Fibroblast of villous mesenchyme (primary cell): Measurements from ENCODE around the gene BHLHE40. TPM values are rescaled to one million over a fixed set of nuclear protein-coding genes. Genes with fewer than 3 reads are reported as not detected.
A peak's percentile ranks its signal among the peaks of the same experiment; 100 is the strongest.

Source experiments
- DNase-seq: peaks from one replicate; pipeline ENCODE4 v3.0.0-alpha.2; 2010; ENCODE audit warnings: low read depth
- H3K4me3 ChIP-seq: 2 replicates; pipeline ENCODE4 v1.5.1; 2011; ENCODE audit warnings: low read depth, mild to moderate bottlenecking, low read length
- CTCF ChIP-seq: IDR thresholded peaks from 2 replicates; pipeline ENCODE4 v1.5.1; 2012; ENCODE audit warnings: low read depth, mild to moderate bottlenecking, low read length; ENCODE audit not compliant: insufficient read depth
- total RNA-seq: library from RNA; depleted of rRNA; stranded (reverse); fragments of >200 nt; gene quantifications from 2 replicates; pipeline ENCODE4 v1.2.3, GENCODE V29; 2012

The BHLHE40 gene
- 53.5 and 75.7 TPM in 2 replicates for total RNA-seq

GRCh38 chr3:4979428-4980228 is at the start of gene BHLHE40:
Gene BHLHE40, plus strand, starts transcription at chr3:4979437. Its CDS starts 282 bp downstream, at chr3:4979719.
- DNase-seq = peak; percentile 46
- TF ChIP-seq CTCF = no peak
- H3K4me3 ChIP-seq = peak within 1 kb of the TSS; percentile 100

DNA sequence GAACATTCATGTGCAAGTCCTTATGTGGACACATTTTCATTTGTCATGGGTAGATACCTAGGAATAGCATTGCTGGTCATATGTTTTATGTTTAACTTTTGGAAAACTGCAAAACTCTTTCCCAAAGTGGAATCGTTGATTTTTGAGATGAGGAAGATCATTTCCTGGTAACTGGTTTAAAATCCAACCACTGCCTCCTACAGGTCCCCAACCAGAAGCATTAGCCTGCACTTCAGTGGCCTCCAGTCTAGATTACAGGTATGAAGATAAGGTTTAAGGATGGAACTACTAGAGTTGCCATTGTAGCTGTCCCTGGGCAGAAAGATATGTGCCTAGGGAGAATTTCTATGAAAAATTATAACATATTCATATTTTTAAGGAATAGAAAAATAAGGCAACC is 48.7 kb upstream of the BHLHE40 start:
- DNase-seq = no peak
- no peak overlapping the region for H3K4me3 ChIP-seq
- TF ChIP-seq CTCF = no peak

DNA sequence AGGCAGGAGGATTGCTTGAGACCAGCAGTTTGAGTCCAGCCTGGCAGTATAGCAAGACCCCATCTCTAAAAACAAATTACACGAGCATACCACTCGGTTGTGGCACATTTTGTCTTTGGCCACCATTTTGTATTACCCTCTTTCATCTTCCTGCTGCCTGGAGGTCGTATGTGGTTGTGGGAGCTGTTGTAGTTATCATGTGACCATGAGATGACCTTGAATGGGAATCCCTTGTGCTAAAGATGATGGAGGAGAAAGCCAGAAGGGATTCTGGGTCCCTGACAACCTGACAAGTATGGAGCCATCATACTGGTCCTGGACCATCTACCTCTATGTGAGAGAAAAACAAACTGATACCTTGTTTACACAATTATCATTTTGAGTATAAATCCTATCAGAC is 45.2 kb upstream of the BHLHE40 start:
- no peak overlapping the region for H3K4me3 ChIP-seq
- no peak for TF ChIP-seq CTCF
- DNase-seq = no peak

- DNase-seq = no peak
- no peak overlapping the region for H3K4me3 ChIP-seq
- no peak for TF ChIP-seq CTCF
Measured at GRCh38 chr3:4935347-4935746, 43.9 kb upstream of the BHLHE40 start.

DNA sequence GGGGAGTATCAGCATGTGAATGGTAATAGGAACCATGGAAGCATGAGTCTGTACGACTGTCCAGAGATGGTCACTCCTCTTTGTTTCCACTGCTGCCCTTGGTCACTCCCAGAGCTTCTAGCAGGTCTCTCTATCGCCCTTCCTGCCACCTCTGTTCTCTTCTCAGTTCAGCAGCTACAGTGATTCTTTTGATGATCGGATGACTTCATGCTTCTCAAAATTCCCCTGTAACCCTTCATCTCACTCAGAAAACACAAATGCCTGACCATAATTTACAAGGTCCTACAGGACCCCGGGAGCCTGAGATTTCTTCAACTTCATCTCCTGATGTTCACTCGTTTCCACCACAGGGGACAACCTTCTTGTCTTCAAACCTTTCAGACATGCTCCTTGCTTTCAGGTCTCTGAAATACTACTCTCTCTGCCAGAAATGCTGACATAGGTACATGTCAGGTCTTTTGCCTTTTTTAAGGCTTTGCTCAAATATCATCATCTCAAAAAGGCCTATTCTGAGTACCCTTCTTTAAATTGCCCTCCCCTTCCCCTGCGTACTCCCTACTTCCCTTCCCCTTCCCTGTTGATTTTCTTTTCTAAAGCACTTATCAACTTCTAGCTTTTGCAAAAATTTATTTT is 42.1 kb upstream of the BHLHE40 start:
- no peak for DNase-seq
- no peak overlapping the region for H3K4me3 ChIP-seq
- TF ChIP-seq CTCF = no peak

GRCh38 chr3:4938281-4938982 is 40.8 kb upstream of the BHLHE40 start:
- H3K4me3 ChIP-seq = no peak overlapping the region
- TF ChIP-seq CTCF = no peak
- no peak for DNase-seq
